ENCODE data around the gene FBLN1. TPM values are rescaled to one million over a fixed set of nuclear protein-coding genes. Genes with fewer than 3 reads are reported as not detected.

The FBLN1 gene
- total RNA-seq, 2 donors from 2014 or later: not detected

DNA sequence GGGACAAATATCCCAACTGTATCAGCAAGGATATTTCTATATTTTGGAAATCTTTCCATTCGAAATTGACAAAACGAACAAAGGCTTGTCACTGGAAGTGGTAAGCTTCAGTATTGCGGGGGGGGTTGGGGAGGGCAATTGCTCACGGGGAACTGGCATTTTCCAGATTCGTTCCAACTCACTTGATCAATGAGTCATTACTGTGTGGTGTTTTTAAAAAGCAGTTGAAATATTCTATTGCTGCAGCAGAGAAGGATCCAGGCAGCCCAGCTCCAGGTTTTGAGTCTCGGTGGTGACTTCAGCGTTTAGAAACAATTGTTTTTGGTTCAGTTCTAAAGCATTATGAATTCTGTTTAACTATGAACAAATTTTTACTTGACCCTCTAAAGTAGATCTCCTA is 33.8 kb upstream of the FBLN1 start:
- H3K9me3 Mint-ChIP-seq: peaks cover 5% of the 10 kb centered on the region in 2 donors
- ATAC-seq (replicated peaks in 1 of 2): no peak
- no peak overlapping the region for H3K27ac Mint-ChIP-seq
- no peak for DNase-seq
- H3K27me3 Mint-ChIP-seq (ENCODE audit: low read depth): peaks cover 11% of the 10 kb centered on the region
- H3K4me1 Mint-ChIP-seq (ENCODE audit: low read depth): no peaks in the 10 kb centered on the region
- H3K36me3 Mint-ChIP-seq (ENCODE audit: insufficient read depth in 2 of 2): peaks cover 0 to 3% of the 10 kb centered on the region in 2 donors
- no peak overlapping the region for H3K4me3 Mint-ChIP-seq

- H3K4me3 Mint-ChIP-seq: no peak overlapping the region
- peaks cover 4% of the 10 kb centered on the region for H3K27me3 Mint-ChIP-seq (ENCODE audit: low read depth)
- peaks cover 3 to 5% of the 10 kb centered on the region in 2 donors for H3K9me3 Mint-ChIP-seq
- H3K36me3 Mint-ChIP-seq (ENCODE audit: insufficient read depth in 2 of 2): peaks cover 0 to 3% of the 10 kb centered on the region in 2 donors
- DNase-seq: no peak
- no peak overlapping the region for H3K27ac Mint-ChIP-seq
- H3K4me1 Mint-ChIP-seq (ENCODE audit: low read depth): no peaks in the 10 kb centered on the region
- no peak for ATAC-seq (replicated peaks in 1 of 2)
These were observed 33.2 kb upstream of the FBLN1 start for GRCh38 chr22:45469281-45470073.

DNA sequence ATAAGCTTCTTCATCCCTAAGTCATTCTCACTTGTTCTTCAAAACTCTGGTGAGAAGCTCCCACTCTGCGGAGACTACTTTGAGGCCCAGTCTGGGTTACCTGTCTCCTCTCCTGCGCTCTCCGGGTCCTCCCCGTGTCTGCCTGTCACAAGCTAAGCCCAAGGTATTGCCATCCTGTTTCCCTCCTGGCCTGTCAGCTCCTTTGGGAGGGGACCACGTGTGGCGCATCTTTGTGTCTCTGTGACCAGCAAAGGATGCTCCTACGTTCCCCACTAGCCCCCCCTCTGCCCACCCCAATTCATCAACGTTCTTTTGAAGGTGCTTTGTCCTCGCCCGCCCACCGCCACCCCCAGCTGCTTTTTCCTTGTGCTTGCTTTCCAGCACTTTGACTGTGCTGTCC is 31.8 kb upstream of the FBLN1 start:
- Mint-ChIP-seq H3K36me3 (ENCODE audit: insufficient read depth in 2 of 2) (no peaks in the 10 kb centered on the region), H3K27ac (no peak overlapping the region), H3K4me3 (no peak overlapping the region), H3K9me3 (peaks cover 2 to 5% of the 10 kb centered on the region in 2 donors), H3K27me3 (ENCODE audit: low read depth) (no peaks in the 10 kb centered on the region), H3K4me1 (ENCODE audit: low read depth) (no peaks in the 10 kb centered on the region)
- ATAC-seq (replicated peaks in 1 of 2): no peak
- no peak for DNase-seq

DNA sequence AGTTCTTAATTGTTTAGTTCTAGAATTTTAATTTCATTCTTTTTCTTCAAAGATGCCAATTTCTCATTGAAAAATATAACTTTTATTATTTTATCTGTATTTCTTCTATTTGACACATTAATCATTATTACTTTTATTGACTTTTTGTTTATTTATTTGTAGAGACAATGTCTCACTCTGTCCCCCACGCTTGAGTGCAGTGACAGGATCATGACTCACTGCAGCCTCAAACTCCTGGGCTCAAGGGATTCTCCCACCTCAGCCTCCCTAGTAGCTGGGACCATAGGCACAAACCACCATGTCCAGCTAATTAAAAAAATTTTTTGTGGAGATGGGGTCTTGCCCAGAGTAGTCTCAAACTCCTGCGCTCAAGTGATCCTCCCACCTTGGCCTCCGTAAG is 30.3 kb upstream of the FBLN1 start:
- H3K27ac Mint-ChIP-seq: no peak overlapping the region
- peaks cover 0 to 5% of the 10 kb centered on the region in 2 donors for H3K9me3 Mint-ChIP-seq
- H3K36me3 Mint-ChIP-seq (ENCODE audit: insufficient read depth in 2 of 2): no peaks in the 10 kb centered on the region
- H3K4me1 Mint-ChIP-seq (ENCODE audit: low read depth): no peaks in the 10 kb centered on the region
- no peak overlapping the region for H3K4me3 Mint-ChIP-seq
- peaks cover 6% of the 10 kb centered on the region for H3K27me3 Mint-ChIP-seq (ENCODE audit: low read depth)
- no peak for DNase-seq
- ATAC-seq (replicated peaks in 1 of 2): no peak

- H3K4me1 Mint-ChIP-seq (ENCODE audit: low read depth): no peaks in the 10 kb centered on the region
- DNase-seq: no peak
- H3K27me3 Mint-ChIP-seq (ENCODE audit: low read depth): peaks cover 6% of the 10 kb centered on the region
- H3K27ac Mint-ChIP-seq: no peak overlapping the region
- H3K4me3 Mint-ChIP-seq: no peak overlapping the region
- H3K9me3 Mint-ChIP-seq: no peaks in the 10 kb centered on the region
- no peak for ATAC-seq (replicated peaks in 1 of 2)
- H3K36me3 Mint-ChIP-seq (ENCODE audit: insufficient read depth in 2 of 2): no peaks in the 10 kb centered on the region
These were observed 29.0 kb upstream of the FBLN1 start for GRCh38 chr22:45473626-45474237.

- no peaks in the 10 kb centered on the region for H3K9me3 Mint-ChIP-seq
- no peaks in the 10 kb centered on the region for H3K36me3 Mint-ChIP-seq (ENCODE audit: insufficient read depth in 2 of 2)
- no peak overlapping the region for H3K27ac Mint-ChIP-seq
- H3K4me1 Mint-ChIP-seq (ENCODE audit: low read depth): no peaks in the 10 kb centered on the region
- H3K27me3 Mint-ChIP-seq (ENCODE audit: low read depth): peaks cover 6% of the 10 kb centered on the region
- no peak overlapping the region for H3K4me3 Mint-ChIP-seq
- DNase-seq (no peak), ATAC-seq (replicated peaks in 1 of 2) (no peak)
These were observed 27.5 kb upstream of the FBLN1 start for GRCh38 chr22:45475063-45475747.

- no peaks in the 10 kb centered on the region for H3K4me1 Mint-ChIP-seq (ENCODE audit: low read depth)
- H3K4me3 Mint-ChIP-seq: no peak overlapping the region
- H3K9me3 Mint-ChIP-seq: peaks cover 0 to 4% of the 10 kb centered on the region in 2 donors
- peaks cover 6% of the 10 kb centered on the region for H3K27me3 Mint-ChIP-seq (ENCODE audit: low read depth)
- peaks cover 0 to 2% of the 10 kb centered on the region in 2 donors for H3K36me3 Mint-ChIP-seq (ENCODE audit: insufficient read depth in 2 of 2)
- no peak for DNase-seq
- H3K27ac Mint-ChIP-seq: no peak overlapping the region
- no peak for ATAC-seq (replicated peaks in 1 of 2)
These were observed 26.7 kb upstream of the FBLN1 start for GRCh38 chr22:45475851-45476514.

GRCh38 chr22:45476814-45477213 is 25.9 kb upstream of the FBLN1 start:
- Mint-ChIP-seq H3K27me3 (ENCODE audit: low read depth) (peaks cover 6% of the 10 kb centered on the region), H3K27ac (no peak overlapping the region), H3K4me1 (ENCODE audit: low read depth) (no peaks in the 10 kb centered on the region), H3K36me3 (ENCODE audit: insufficient read depth in 2 of 2) (peaks cover 0 to 2% of the 10 kb centered on the region in 2 donors), H3K4me3 (no peak overlapping the region), H3K9me3 (peaks cover 0 to 4% of the 10 kb centered on the region in 2 donors)
- no peak for ATAC-seq (replicated peaks in 1 of 2)
- DNase-seq: no peak

DNA sequence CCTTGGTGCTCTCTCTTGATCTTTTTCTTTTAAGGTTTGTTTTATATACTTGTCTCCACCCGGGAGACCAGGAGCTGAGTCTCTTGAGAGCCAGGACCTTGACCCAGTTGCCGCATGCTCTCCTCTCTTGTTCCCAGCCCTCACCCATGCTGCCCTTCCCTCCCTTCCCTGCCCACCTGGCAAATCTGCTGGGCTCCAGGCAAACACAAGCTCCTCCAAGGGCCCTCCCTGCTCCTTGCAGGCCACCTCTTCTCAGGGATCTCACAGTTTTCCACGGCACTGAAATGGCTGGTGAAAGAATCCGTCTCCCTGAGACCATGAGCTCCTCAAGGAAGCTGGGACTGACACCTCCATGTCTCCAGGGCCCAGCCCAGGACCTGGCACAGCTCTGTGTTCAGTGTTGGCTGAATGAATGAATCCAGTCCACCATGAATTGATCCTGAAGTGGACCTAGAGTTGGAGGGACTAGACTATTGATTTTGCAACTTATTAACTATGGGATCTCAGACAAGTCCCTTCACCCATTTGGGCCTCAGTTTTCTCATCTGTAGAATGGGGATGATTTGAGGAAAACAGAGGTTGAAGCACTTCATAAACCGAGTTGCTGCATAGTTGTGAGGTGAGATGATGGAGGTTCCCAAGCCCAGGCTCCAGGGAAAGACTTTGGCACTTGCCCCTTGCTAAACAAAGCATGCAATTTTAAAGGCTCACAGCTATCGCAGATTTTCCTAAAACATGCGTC is 25.1 kb upstream of the FBLN1 start:
- H3K4me3 Mint-ChIP-seq: no peak overlapping the region
- ATAC-seq (replicated peaks in 1 of 2): no peak

GRCh38 chr22:45478108-45478771 is 24.4 kb upstream of the FBLN1 start:
- no peak for DNase-seq
- H3K4me3 Mint-ChIP-seq: no peak overlapping the region

More for the DNA sequence above, 25.1 kb upstream of the FBLN1 start:
- peaks cover 0 to 2% of the 10 kb centered on the region in 2 donors for H3K36me3 Mint-ChIP-seq (ENCODE audit: insufficient read depth in 2 of 2)
- peaks cover 6% of the 10 kb centered on the region for H3K27me3 Mint-ChIP-seq (ENCODE audit: low read depth)
- peaks cover 0 to 4% of the 10 kb centered on the region in 2 donors for H3K9me3 Mint-ChIP-seq
- DNase-seq: no peak
- no peak overlapping the region for H3K27ac Mint-ChIP-seq
- H3K4me1 Mint-ChIP-seq (ENCODE audit: low read depth): no peaks in the 10 kb centered on the region

GRCh38 chr22:45480717-45481116 is 22.0 kb upstream of the FBLN1 start:
- H3K4me3 Mint-ChIP-seq: no peak overlapping the region
- ATAC-seq (replicated peaks in 1 of 2): no peak
- H3K27ac Mint-ChIP-seq: no peak overlapping the region
- no peaks in the 10 kb centered on the region for H3K4me1 Mint-ChIP-seq (ENCODE audit: low read depth)
- DNase-seq: no peak
- peaks cover 0 to 4% of the 10 kb centered on the region in 2 donors for H3K9me3 Mint-ChIP-seq
- H3K27me3 Mint-ChIP-seq (ENCODE audit: low read depth): peaks cover 13% of the 10 kb centered on the region
- peaks cover 0 to 2% of the 10 kb centered on the region in 2 donors for H3K36me3 Mint-ChIP-seq (ENCODE audit: insufficient read depth in 2 of 2)

More at GRCh38 chr22:45478108-45478771, 24.4 kb upstream of the FBLN1 start:
- no peak overlapping the region for H3K27ac Mint-ChIP-seq
- peaks cover 0 to 4% of the 10 kb centered on the region in 2 donors for H3K9me3 Mint-ChIP-seq
- ATAC-seq (replicated peaks in 1 of 2): no peak
- H3K4me1 Mint-ChIP-seq (ENCODE audit: low read depth): no peaks in the 10 kb centered on the region
- H3K36me3 Mint-ChIP-seq (ENCODE audit: insufficient read depth in 2 of 2): peaks cover 0 to 2% of the 10 kb centered on the region in 2 donors
- H3K27me3 Mint-ChIP-seq (ENCODE audit: low read depth): peaks cover 6% of the 10 kb centered on the region

DNA sequence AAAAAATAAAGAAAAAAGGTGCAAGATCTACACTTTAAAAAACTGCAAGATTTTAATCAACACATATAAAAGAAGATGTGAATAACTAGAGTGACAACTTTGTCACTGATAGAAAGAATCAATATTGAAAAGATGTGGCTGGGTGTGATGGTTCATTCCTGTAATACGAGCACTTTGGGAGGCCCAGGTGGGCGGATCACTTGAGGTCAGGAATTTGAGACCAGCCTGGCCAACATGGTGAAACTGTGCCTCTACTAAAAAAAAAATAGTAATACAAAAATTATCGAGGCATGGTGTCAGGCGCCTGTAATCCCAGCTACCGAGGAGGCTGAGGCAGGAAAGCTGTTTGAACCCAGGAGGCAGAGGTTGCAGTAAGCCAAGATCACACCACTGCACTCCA is 21.0 kb upstream of the FBLN1 start:
- H3K9me3 Mint-ChIP-seq: peaks cover 0 to 4% of the 10 kb centered on the region in 2 donors
- no peak for DNase-seq
- H3K27me3 Mint-ChIP-seq (ENCODE audit: low read depth): peaks cover 12% of the 10 kb centered on the region
- no peak for ATAC-seq (replicated peaks in 1 of 2)
- H3K36me3 Mint-ChIP-seq (ENCODE audit: insufficient read depth in 2 of 2): peaks cover 0 to 2% of the 10 kb centered on the region in 2 donors
- H3K4me1 Mint-ChIP-seq (ENCODE audit: low read depth): no peaks in the 10 kb centered on the region
- H3K4me3 Mint-ChIP-seq: no peak overlapping the region
- H3K27ac Mint-ChIP-seq: no peak overlapping the region
